ENCODE measurements around the gene MTERF2. TPM values are rescaled to one million over a fixed set of nuclear protein-coding genes. Genes with fewer than 3 reads are reported as not detected.

The MTERF2 gene
- total RNA-seq, 1 experiment from 2014 or later, result 5.0 TPM

- H4K8ac ChIP-seq (replicated peaks; ENCODE audit: insufficient read length, low read depth, low read length), result no peak overlapping the region
- no peak overlapping the region for H2BK5ac ChIP-seq (ENCODE audit: insufficient read length, low read length)
- H3K79me1 ChIP-seq (ENCODE audit: insufficient read depth, low read depth, low read length, poor library complexity, severe bottlenecking), result no peaks in the 10 kb centered on the region
- no peak overlapping the region for H3K4ac ChIP-seq (ENCODE audit: low read depth, low read length)
- DNase-seq, result no peak
- H3T11ph ChIP-seq (ENCODE audit: low read length), result no peak overlapping the region
- Mint-ChIP-seq H3K27ac (peak overlapping the region in 2 of 3 experiments; percentile 62 to 69; a peak in 1 of 7 replicates), H3K36me3 (ENCODE audit: insufficient read depth in 1 of 3, low read depth in 3 of 3) (peaks cover 2 to 9% (median 6%) of the 10 kb centered on the region in 3 experiments; a peak in 6 of 7 replicates), H3K4me3 (no peak overlapping the region), H3K9me3 (no peaks in the 10 kb centered on the region), H3K27me3 (ENCODE audit: low read depth) (no peaks in the 10 kb centered on the region), H3K4me1 (no peaks in the 10 kb centered on the region)
- no peaks in the 10 kb centered on the region for H3K9me3 ChIP-seq (ENCODE audit: control insufficient read depth, low read depth, low read length)
- no peak overlapping the region for H3K4me2 ChIP-seq (ENCODE audit: insufficient read depth, insufficient read length, low read length)
- no peaks in the 10 kb centered on the region for H3K23me2 ChIP-seq (ENCODE audit: insufficient read length, low read depth, low read length, poor library complexity, severe bottlenecking)
- no peak overlapping the region for H2AFZ ChIP-seq (ENCODE audit: low read length)
- no peak overlapping the region for H2BK20ac ChIP-seq (ENCODE audit: low read depth, low read length, poor library complexity, severe bottlenecking)
- H3K27me3 ChIP-seq (ENCODE audit: insufficient read depth, low read length), result no peaks in the 10 kb centered on the region
- no peak overlapping the region for H3K27ac ChIP-seq (ENCODE audit: insufficient read length, low read depth, low read length)
- H2BK12ac ChIP-seq (ENCODE audit: insufficient read length, low read depth, low read length), result no peak overlapping the region
- WGBS (ENCODE audit: extremely low coverage, insufficient read length, low lambda C conversion rate), result no CpG with 5 or more reads among the region's 8 CpGs
- no peak overlapping the region for H3K9ac ChIP-seq (ENCODE audit: extremely low read depth, insufficient read length, low read length)
- H3K56ac ChIP-seq (ENCODE audit: insufficient read length, low read depth, low read length), result no peak overlapping the region
- H3K18ac ChIP-seq (ENCODE audit: insufficient read length, low read depth, low read length), result no peak overlapping the region
- H3K79me2 ChIP-seq (ENCODE audit: insufficient read depth, low read length), result 0 out of 2 replicates have a peak, but pooled peaks cover 2% of the 10 kb centered on the region
- H2AK5ac ChIP-seq (ENCODE audit: insufficient read length, low read length), result no peak overlapping the region
- TF ChIP-seq, protein P1, sequence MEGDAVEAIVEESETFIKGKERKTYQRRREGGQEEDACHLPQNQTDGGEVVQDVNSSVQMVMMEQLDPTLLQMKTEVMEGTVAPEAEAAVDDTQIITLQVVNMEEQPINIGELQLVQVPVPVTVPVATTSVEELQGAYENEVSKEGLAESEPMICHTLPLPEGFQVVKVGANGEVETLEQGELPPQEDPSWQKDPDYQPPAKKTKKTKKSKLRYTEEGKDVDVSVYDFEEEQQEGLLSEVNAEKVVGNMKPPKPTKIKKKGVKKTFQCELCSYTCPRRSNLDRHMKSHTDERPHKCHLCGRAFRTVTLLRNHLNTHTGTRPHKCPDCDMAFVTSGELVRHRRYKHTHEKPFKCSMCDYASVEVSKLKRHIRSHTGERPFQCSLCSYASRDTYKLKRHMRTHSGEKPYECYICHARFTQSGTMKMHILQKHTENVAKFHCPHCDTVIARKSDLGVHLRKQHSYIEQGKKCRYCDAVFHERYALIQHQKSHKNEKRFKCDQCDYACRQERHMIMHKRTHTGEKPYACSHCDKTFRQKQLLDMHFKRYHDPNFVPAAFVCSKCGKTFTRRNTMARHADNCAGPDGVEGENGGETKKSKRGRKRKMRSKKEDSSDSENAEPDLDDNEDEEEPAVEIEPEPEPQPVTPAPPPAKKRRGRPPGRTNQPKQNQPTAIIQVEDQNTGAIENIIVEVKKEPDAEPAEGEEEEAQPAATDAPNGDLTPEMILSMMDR (conservative IDR thresholded peaks at IDR 0.05), result no peak
- no peak overlapping the region for H4K91ac ChIP-seq (ENCODE audit: insufficient read length, low read depth, low read length)
- no peak overlapping the region for H2BK120ac ChIP-seq (ENCODE audit: low read depth, low read length, poor library complexity, severe bottlenecking)
- H3K14ac ChIP-seq (ENCODE audit: insufficient read depth, low read length), result no peak overlapping the region
- no peak overlapping the region for H4K5ac ChIP-seq (ENCODE audit: insufficient read length, low read depth, low read length)
- no peak overlapping the region for H2BK15ac ChIP-seq (ENCODE audit: low read depth, low read length)
- no peak overlapping the region for H3K23ac ChIP-seq (ENCODE audit: insufficient read length, low read depth, low read length)
- no peaks in the 10 kb centered on the region for H3K4me1 ChIP-seq (ENCODE audit: insufficient read depth, low read length)
- H4K20me1 ChIP-seq (ENCODE audit: control insufficient read depth, insufficient read depth, insufficient read length), result no peaks in the 10 kb centered on the region
These were observed 11.8 kb downstream of the MTERF2 start for GRCh38 chr12:106975098-106975497.

Measured in H9 (cell line).